HCT116 (cell line): ENCODE measurements around the gene WWOX.

Experiments
- CBX3 ChIP-seq: IDR thresholded peaks from 2 replicates; pipeline ENCODE4 v1.6.1; 2012; ENCODE audit warnings: low read depth
- CTCF ChIP-seq, 3 experiments: fragments of 200-600 bp in 1 of 3; sonication (generic) in 1 of 3; IDR thresholded peaks in 2 of 3; conservative IDR thresholded peaks in 1 of 3; 2 replicates each; pipeline ENCODE4 v1.5.1; 2012 to 2017; ENCODE audit warnings: low read depth in 2 of 3, low read length in 2 of 3, antibody characterized with exemption in 1 of 3, borderline replicate concordance in 1 of 3, control low read depth in 1 of 3, mild to moderate bottlenecking in 1 of 3, mixed read lengths in 1 of 3, mixed run types in 1 of 3, moderate library complexity in 1 of 3; ENCODE audit not compliant: insufficient read depth in 1 of 3
- EZH2phosphoT487 ChIP-seq: fragments of 200-600 bp; IDR thresholded peaks from 2 replicates; pipeline ENCODE4 v1.6.1; 2018; ENCODE audit warnings: antibody characterized with exemption, borderline replicate concordance
- FOSL1 ChIP-seq: IDR thresholded peaks from 2 replicates; pipeline ENCODE4 v1.6.1; 2012; ENCODE audit warnings: low read depth
- JUND ChIP-seq: IDR thresholded peaks from 2 replicates; pipeline ENCODE4 v1.6.1; 2012
- POLR2A ChIP-seq: IDR thresholded peaks from 2 replicates; pipeline ENCODE4 v1.7.0; 2011; ENCODE audit warnings: borderline replicate concordance; ENCODE audit not compliant: insufficient read depth, insufficient read length; ENCODE audit errors: extremely low read depth
- POLR2AphosphoS5 ChIP-seq: IDR thresholded peaks from 2 replicates; pipeline ENCODE4 v1.6.1; 2011; ENCODE audit warnings: mild to moderate bottlenecking, low read depth, low read length, moderate library complexity
- RAD21 ChIP-seq: IDR thresholded peaks from 2 replicates; pipeline ENCODE4 v1.6.1; 2012; ENCODE audit warnings: low read depth, mild to moderate bottlenecking
- SIN3A ChIP-seq: IDR thresholded peaks from 2 replicates; pipeline ENCODE4 v1.6.1; 2012; ENCODE audit warnings: low read depth
- SP1 ChIP-seq: IDR thresholded peaks from 2 replicates; pipeline ENCODE4 v1.6.1; 2012; ENCODE audit warnings: low read depth
- ZFX ChIP-seq: fragments of 450-650 bp; IDR thresholded peaks from 2 replicates; pipeline ENCODE4 v1.6.1; 2017

DNA sequence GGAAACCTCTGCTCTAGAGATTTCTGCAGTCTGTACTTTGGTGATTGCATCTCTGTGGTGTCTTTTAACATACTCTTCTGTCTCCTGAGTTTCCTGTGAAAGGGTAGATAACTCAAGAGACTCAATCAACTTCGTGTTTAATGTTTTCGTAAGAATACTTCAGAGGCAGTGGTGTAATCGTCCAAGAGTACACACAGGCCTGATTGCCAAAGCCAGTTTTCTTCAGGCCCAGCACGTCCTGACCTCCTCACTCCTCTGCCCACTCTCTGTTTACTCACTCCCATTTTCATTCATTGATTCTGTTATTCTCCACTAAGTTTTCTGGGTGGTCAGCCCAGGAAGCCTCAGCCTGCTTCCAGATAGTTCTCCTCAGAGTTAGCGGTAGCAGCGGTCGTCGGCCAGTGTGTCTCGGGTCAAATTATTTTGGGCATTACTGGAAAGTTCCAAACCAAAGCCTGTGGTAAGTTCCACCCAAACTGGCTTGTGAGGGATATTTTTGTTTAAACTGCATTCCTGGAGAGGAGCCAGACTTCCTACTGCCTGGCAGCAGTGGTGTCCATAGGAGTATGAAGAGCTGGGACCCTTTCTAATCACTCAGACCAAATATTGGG, 293.2 kb downstream of the WWOX start:
- no peak for TF ChIP-seq EZH2phosphoT487
- TF ChIP-seq CTCF (IDR thresholded peaks at IDR 0.05 in 2 of 3, conservative IDR thresholded peaks at IDR 0.05 in 1 of 3; ENCODE audit: borderline replicate concordance in 1 of 3, insufficient read depth in 1 of 3, low read depth in 2 of 3, low read length in 2 of 3), result no peak
- TF ChIP-seq POLR2AphosphoS5, result no peak
- no peak for TF ChIP-seq RAD21
- TF ChIP-seq SIN3A, result no peak
- no peak for TF ChIP-seq ZFX
- no peak for TF ChIP-seq POLR2A
- no peak for TF ChIP-seq JUND
- no peak for TF ChIP-seq SP1
- TF ChIP-seq FOSL1, result no peak
- TF ChIP-seq CBX3, result no peak
